NCI-H446 (cell line): ENCODE measurements around the gene VPS35L.
"Not testable (repeated sequence)": the region's sequence is repeated elsewhere in the genome, so short reads cannot be mapped to it uniquely, and the experiment has no call there.

ENCODE experiments used
- DNase-seq, 2 experiments: peaks; one replicate each; lab custom pipeline; 2025; lab: John Stamatoyannopoulos, UW

The VPS35L gene

GRCh38 chr16:19528666-19529065 lies 26.8 kb upstream of the VPS35L start:
- DNase-seq = no peak

- DNase-seq = no peak
Measured at GRCh38 chr16:19532601-19533000, 22.9 kb upstream of the VPS35L start.

- no peak for DNase-seq
Measured at GRCh38 chr16:19540241-19540970, 15.1 kb upstream of the VPS35L start.

DNA sequence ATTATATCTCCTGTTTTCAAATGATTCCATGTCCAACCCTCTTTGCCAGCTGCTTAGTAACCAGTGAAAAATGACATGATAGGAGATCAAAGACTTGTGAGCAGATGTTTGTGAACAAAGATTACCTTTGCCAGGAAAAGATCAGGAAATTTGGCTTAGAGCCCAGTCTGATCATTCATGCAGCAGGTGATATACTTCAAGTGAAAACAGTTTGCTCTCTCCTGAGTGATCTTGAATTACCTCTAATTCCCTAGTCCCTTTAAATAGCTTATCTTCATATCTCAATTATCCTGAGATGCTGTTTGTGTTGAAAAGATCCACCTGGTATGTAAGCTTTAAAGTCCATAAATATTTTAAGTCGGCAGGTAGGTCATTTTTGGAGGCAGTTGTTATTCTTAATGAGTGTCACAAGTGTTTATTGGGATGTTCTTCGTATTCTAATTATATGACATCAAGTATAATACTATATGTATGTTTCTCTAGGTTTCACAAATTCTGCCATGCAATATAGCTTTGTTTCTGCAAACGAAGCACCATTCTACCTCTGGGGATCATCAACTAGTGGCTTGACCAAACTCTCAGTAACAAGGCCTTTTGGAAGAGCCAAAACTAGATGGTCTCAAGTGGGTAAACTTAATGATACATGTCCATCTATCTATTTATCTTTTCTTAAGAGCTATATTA lies 13.2 kb upstream of the VPS35L start:
- no peak for DNase-seq

DNA sequence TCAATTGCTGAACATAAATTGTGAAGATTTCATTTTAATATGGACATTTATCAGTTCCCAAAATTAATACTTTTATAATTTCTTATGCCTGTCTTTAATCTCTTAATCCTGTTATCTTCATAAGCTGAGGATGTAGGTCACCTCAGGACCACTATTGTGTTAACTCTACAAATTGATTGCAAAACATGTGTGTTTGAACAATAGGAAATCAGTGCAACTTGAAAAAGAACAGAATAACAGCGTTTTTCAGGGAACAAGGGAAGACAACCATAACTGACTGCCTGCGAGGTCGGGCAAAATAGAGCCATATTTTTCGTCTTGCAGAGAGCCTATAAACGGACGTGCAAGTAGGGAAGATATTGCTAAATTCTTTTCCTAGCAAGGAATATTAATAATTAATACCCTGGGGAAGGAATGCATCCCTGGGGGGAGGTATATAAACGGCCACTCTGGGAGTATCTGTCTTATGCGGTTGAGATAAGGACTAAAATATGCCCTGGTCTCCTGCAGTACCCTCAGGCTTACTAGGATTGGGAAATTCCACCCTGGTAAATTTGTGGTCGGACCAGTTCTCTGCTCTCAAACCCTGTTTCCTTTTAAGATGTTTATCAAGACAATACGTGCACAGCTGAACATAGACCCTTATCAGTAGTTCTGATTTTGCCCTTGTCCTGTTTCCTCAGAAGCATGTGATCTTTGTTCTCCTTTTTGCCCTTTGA lies 12.1 kb upstream of the VPS35L start:
- DNase-seq = not testable (repeated sequence)

DNA sequence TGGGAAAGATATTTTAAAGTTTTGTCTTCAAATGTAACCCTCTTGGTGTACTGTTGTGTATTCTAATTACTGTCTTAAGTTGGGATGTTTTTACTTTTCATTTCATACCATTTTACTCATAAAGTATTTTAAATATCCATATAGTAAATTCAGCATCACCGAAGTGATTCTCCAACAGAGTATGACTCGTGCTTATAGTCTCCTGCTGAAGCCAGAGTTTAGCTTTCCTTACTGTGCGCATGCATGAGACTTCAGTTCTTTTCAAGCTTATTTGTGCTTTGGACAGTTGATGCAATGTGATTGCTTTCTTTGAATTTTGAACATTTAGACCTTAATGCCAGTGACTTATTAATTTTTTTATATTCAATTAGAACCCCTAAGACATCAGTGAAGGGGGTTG lies 7.4 kb upstream of the VPS35L start:
- DNase-seq = no peak

DNA sequence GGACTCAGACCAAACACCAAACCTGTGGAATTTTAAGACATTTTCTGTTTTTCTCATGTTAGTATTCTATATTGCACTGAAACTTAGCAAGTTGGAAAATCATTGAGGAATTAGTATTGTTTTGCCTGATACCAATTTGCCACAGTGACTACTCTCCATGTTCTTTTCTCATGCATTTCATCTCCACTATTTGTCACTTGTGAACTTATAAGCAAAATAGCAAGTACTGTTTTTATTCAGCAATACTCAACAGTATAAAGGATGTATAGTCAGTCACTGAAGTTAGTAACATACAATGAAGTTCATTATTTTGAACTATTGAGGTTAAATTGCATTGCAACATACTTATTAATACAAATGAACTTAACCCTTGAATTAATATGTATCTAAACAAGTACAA lies 5.8 kb upstream of the VPS35L start:
- no peak for DNase-seq

- DNase-seq = no peak
Measured at GRCh38 chr16:19555938-19556771, 652 bp downstream of the VPS35L start.

GRCh38 chr16:19559242-19559910 lies 3.9 kb downstream of the VPS35L start:
- peak; percentile 14 to 37 for DNase-seq

GRCh38 chr16:19560078-19560477 lies 4.6 kb downstream of the VPS35L start:
- no peak for DNase-seq

DNA sequence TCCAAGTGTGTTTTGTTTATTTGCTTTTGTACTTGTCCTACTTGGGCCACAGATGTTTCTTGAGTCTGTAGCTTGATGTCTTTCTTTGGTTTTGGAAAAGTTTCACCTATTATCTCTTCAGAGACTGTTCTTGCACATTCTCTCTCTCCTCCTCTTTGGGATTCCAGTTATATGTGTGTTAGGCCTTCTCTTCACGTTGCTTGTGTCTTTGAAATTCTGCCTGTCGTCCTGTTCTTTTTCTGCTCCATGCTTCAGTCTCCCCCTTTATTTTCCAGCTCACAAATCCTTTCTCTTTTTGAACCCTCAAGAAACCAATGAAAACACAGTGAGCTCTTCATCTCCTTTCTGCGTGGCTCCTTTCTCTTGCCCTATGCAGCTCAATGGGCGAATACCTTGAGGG lies 7.9 kb downstream of the VPS35L start:
- no peak for DNase-seq

- DNase-seq = no peak
Measured at GRCh38 chr16:19566362-19566761, 10.9 kb downstream of the VPS35L start.

- DNase-seq = no peak
Measured at GRCh38 chr16:19567560-19567959, 12.1 kb downstream of the VPS35L start.

- no peak for DNase-seq
Measured at GRCh38 chr16:19573997-19574396, 18.5 kb downstream of the VPS35L start.

GRCh38 chr16:19574615-19575014 lies 19.1 kb downstream of the VPS35L start:
- no peak for DNase-seq

- no peak for DNase-seq
Measured at GRCh38 chr16:19578378-19578971, 23.0 kb downstream of the VPS35L start.

- DNase-seq = no peak
Measured at GRCh38 chr16:19582050-19582831, 26.7 kb downstream of the VPS35L start.

DNA sequence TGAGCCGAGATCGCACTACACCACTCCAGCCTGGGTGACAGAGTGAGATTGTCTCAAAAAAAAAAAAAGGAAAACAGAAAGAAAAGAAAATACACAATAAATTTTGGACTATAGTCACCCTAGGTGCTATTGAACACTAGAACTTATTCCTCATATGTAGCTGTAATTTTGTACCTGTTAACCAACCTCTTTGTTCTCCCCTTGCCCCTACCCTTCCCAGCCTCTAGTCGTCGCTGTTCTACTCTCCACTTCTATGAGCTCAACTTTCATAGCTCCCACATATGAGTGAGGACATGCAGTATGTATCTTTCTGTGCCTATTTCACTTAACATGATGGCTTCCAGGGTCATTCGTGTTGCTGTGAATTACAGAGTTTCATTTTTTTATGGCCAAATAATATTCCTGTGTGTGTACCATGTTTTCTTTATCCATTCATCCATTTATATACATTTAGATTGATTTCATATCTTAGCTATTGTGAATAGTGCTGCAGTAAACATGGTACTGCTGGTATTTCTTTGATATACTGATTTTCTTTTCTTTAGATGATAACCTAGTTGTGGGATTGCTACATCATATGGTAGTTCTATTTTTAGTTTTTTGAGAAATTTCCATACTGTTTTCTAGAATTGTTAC lies 28.3 kb downstream of the VPS35L start:
- DNase-seq = peak; percentile 16 to 43

GRCh38 chr16:19588661-19589060 lies 33.2 kb downstream of the VPS35L start:
- no peak for DNase-seq

DNA sequence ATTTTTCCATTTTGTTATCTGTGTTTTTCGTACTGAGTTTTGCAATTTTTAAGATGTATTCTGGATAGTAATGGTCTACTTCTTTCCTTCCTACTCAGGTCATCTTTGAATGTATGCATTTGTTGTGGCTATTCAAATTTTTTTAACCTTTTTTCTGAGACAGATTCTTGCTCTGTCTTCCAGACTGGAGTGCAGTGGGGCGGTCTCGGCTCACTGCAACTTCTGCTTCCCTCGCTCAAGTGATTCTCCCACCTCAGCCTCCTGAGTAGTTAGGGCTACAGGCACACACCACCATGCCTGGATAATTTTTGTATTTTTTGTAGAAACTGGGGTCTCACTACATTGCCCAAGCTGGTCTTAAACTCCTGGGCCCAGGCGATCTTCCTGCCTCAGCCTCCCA lies 33.6 kb downstream of the VPS35L start:
- DNase-seq = no peak
